PC-3 (cell line): ENCODE measurements around the gene AIPL1. TPM values are rescaled to one million over a fixed set of nuclear protein-coding genes. Genes with fewer than 3 reads are reported as not detected.

ENCODE experiments used
- ATAC-seq: fragments of 200-7000 bp; cut with Tn5 transposase; 2 replicates; pipeline ENCODE4 v1.9.1; 2020; ENCODE audit warnings: mild to moderate bottlenecking, moderate library complexity
- BruUV-seq: library from RNA; stranded (reverse); fragments of 400-500 nt; replicated peaks from 2 replicates; lab custom pipeline; 2021; lab: Mats Ljungman, UMichigan
- CTCF ChIA-PET: fragments of 300-600 bp; sonication (Branson Sonifier 250); formaldehyde crosslinking; loops from one replicate; lab custom pipeline; 2022; ENCODE audit warnings: antibody characterized with exemption; lab: Charles Lee
- POLR2A ChIA-PET: fragments of 300-600 bp; sonication (Branson Sonifier 250); formaldehyde crosslinking; loops from one replicate; lab custom pipeline; 2022; ENCODE audit warnings: antibody characterized with exemption; ENCODE audit not compliant: unreplicated experiment; lab: Charles Lee
- DNase-seq: peaks from one replicate; pipeline ENCODE4 v3.0.0-alpha.2; 2015
- H2AFZ ChIP-seq: fragments of 300-600 bp; sonication (generic); 2 replicates; pipeline ENCODE4 v1.6.0; 2016; ENCODE audit warnings: antibody characterized with exemption, low read length
- H3F3A ChIP-seq: fragments of 300-600 bp; sonication (generic); one replicate; pipeline ENCODE4 v1.6.0; 2017; ENCODE audit warnings: antibody characterized with exemption, low read length, control low read depth, mild to moderate bottlenecking; ENCODE audit not compliant: unreplicated experiment
- H3K27ac ChIP-seq: fragments of 300-600 bp; sonication (generic); 2 replicates; pipeline ENCODE4 v1.5.1; 2016; ENCODE audit warnings: mild to moderate bottlenecking, low read length
- H3K27me3 ChIP-seq: fragments of 300-600 bp; sonication (generic); 2 replicates; pipeline ENCODE4 v1.6.1; 2016; ENCODE audit warnings: low read length, mixed read lengths
- H3K36me3 ChIP-seq: fragments of 300-600 bp; sonication (generic); 2 replicates; pipeline ENCODE4 v1.6.1; 2016; ENCODE audit warnings: low read depth, mixed run types, low read length, mixed read lengths
- H3K4me1 ChIP-seq: fragments of 300-600 bp; sonication (generic); 2 replicates; pipeline ENCODE4 v1.5.1; 2016; ENCODE audit warnings: low read length; ENCODE audit not compliant: insufficient read depth
- H3K4me2 ChIP-seq: fragments of 300-600 bp; sonication (generic); 2 replicates; pipeline ENCODE4 v1.6.0; 2016; ENCODE audit warnings: low read length
- H3K4me3 ChIP-seq: fragments of 300-600 bp; sonication (generic); 2 replicates; pipeline ENCODE4 v1.5.1; 2016; ENCODE audit warnings: mild to moderate bottlenecking, low read length, mixed read lengths
- H3K79me2 ChIP-seq: fragments of 300-600 bp; sonication (generic); 2 replicates; pipeline ENCODE4 v1.6.1; 2017; ENCODE audit warnings: low read length, mixed read lengths
- H3K9ac ChIP-seq: fragments of 300-600 bp; sonication (generic); 2 replicates; pipeline ENCODE4 v1.6.0; 2016; ENCODE audit warnings: mild to moderate bottlenecking, low read length
- H3K9me2 ChIP-seq: fragments of 300-600 bp; sonication (generic); replicated peaks from 2 replicates; pipeline ENCODE4 v1.6.1; 2016; ENCODE audit warnings: mixed run types, low read length, mixed read lengths
- H3K9me3 ChIP-seq: fragments of 300-600 bp; sonication (generic); 2 replicates; pipeline ENCODE4 v1.6.1; 2016; ENCODE audit warnings: low read length, mixed read lengths
- H4K20me1 ChIP-seq: fragments of 300-600 bp; sonication (generic); 2 replicates; pipeline ENCODE4 v1.6.1; 2016; ENCODE audit warnings: low read length, mixed read lengths
- EZH2 ChIP-seq: fragments of 300-600 bp; sonication (generic); IDR thresholded peaks from one replicate; pipeline ENCODE4 v1.6.1; 2017; ENCODE audit warnings: antibody characterized with exemption, mild to moderate bottlenecking, low read length; ENCODE audit not compliant: unreplicated experiment
- EZH2phosphoT487 ChIP-seq: fragments of 300-600 bp; sonication (generic); IDR thresholded peaks from 2 replicates; pipeline ENCODE4 v1.6.1; 2018; ENCODE audit warnings: mild to moderate bottlenecking, antibody characterized with exemption, low read length, borderline replicate concordance
- intact Hi-C: fragments of 100-400 bp; cut with micrococcal nuclease; formaldehyde crosslinking; loops from 2 replicates; pipeline ENCODE4 v1.9.0; 2023
- total RNA-seq: library from RNA; depleted of rRNA; stranded (reverse); fragments of >200 nt; gene quantifications from 2 replicates; pipeline ENCODE4 v1.2.3, GENCODE V29; 2014
- TF ChIP-seq, protein P1 (sequence below): fragments of 300-600 bp; sonication (generic); conservative IDR thresholded peaks from 2 replicates; pipeline ENCODE4 v1.5.1; 2017; ENCODE audit warnings: antibody characterized with exemption, low read depth, mild to moderate bottlenecking, low read length

Gene AIPL1
- total RNA-seq, 1 experiment from 2014 or later: not detected

DNA sequence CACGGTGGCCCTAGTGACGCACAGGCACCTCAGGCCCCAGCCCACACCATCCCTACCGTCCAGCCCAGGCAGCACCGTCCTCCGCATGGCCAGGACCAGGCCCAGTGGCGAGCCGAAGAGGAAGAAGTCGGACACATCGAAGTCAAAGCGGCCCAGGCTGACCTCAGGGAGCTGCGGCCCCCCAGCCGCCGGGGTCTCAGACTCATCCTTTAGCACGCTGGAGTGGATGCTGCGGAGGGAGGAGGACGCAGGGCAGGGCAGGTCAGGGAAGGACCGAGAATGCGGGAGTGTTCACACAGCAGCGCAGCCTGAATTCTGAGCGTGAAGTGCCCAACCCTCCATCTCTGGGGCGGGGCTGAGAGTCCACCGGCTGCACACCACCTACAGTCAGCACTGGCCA lies 39.5 kb upstream of the AIPL1 start:
- DNase-seq (no peak), ATAC-seq (no peak)
- no peak overlapping the region for H2AFZ ChIP-seq
- H3K4me2 ChIP-seq: no peak overlapping the region
- TF ChIP-seq, protein P1, sequence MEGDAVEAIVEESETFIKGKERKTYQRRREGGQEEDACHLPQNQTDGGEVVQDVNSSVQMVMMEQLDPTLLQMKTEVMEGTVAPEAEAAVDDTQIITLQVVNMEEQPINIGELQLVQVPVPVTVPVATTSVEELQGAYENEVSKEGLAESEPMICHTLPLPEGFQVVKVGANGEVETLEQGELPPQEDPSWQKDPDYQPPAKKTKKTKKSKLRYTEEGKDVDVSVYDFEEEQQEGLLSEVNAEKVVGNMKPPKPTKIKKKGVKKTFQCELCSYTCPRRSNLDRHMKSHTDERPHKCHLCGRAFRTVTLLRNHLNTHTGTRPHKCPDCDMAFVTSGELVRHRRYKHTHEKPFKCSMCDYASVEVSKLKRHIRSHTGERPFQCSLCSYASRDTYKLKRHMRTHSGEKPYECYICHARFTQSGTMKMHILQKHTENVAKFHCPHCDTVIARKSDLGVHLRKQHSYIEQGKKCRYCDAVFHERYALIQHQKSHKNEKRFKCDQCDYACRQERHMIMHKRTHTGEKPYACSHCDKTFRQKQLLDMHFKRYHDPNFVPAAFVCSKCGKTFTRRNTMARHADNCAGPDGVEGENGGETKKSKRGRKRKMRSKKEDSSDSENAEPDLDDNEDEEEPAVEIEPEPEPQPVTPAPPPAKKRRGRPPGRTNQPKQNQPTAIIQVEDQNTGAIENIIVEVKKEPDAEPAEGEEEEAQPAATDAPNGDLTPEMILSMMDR: no peak
- TF ChIP-seq EZH2phosphoT487: no peak
- TF ChIP-seq EZH2: no peak
- no TSS peak for BruUV-seq
- no peaks in the 10 kb centered on the region for H3K27me3 ChIP-seq
- ChIA-PET CTCF (no interaction called here), POLR2A (no interaction called here)
- H3K79me2 ChIP-seq: no peaks in the 10 kb centered on the region
- no peaks in the 10 kb centered on the region for H3K9me2 ChIP-seq
- no peak overlapping the region for H3K9ac ChIP-seq
- no peaks in the 10 kb centered on the region for H3F3A ChIP-seq
- H3K9me3 ChIP-seq: no peaks in the 10 kb centered on the region
- no peaks in the 10 kb centered on the region for H3K36me3 ChIP-seq
- no peaks in the 10 kb centered on the region for H4K20me1 ChIP-seq
- no peak overlapping the region for H3K4me3 ChIP-seq
- peaks cover 15% of the 10 kb centered on the region for H3K4me1 ChIP-seq
- no peak overlapping the region for H3K27ac ChIP-seq
- intact Hi-C loops: loop anchor here (5.0 kb wide), 1 partner anchor 173 kb away; no protein-coding TSS in a partner anchor

DNA sequence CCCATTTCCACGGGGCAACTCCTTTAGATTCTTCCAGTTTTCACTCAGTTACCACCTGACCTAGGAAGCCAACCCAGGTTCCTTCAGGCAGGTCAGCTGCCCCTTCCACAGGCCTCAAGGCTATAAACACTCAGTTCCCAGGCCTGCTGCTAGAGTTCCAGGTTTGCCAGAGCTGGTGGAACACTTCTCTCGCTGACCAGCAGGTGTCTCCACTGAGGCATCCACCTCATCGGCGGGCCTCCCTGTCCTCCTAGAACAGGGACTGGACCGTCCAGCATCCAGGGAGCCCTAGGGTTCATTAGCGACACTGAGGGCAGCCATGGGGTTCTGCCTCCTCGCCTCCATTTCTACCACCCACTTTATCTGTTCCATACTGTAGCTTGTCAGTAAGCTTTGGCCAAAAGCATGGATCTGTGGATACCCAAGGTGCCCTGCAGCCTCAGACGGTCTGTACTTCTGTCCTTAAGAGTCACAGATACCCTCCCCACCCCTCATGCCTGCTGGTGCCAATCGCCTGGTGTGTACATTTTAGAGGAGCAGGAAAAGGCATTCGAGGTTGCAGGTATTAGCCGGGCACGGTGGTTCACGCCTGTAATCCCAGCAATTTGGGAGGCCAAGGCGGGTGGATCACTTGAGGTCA lies 38.3 kb upstream of the AIPL1 start:
- Histone ChIP-seq H3F3A (no peaks in the 10 kb centered on the region), H3K9ac (no peak overlapping the region), H4K20me1 (no peaks in the 10 kb centered on the region), H3K79me2 (no peaks in the 10 kb centered on the region), H2AFZ (no peak overlapping the region), H3K36me3 (no peaks in the 10 kb centered on the region), H3K4me1 (peaks cover 15% of the 10 kb centered on the region), H3K4me3 (no peak overlapping the region), H3K9me2 (no peaks in the 10 kb centered on the region), H3K27ac (no peak overlapping the region), H3K4me2 (no peak overlapping the region), H3K27me3 (no peaks in the 10 kb centered on the region), H3K9me3 (no peaks in the 10 kb centered on the region)
- peak; percentile 76 for DNase-seq
- ATAC-seq: peak; percentile 85
- no TSS peak for BruUV-seq
- ChIA-PET CTCF (interaction anchor here (0.6 to 1.1 kb wide), 4 partner anchors 37 to 175 kb away, joined by 3 to 4 read pairs (median 3); no protein-coding TSS in a partner anchor), POLR2A (no interaction called here)
- intact Hi-C loops: loop anchor here (2.0 to 5.0 kb wide), 2 partner anchors 82 to 174 kb away; no protein-coding TSS in a partner anchor
- TF ChIP-seq EZH2 (no peak), EZH2phosphoT487 (no peak)
- TF ChIP-seq, protein P1: peak; percentile 84

DNA sequence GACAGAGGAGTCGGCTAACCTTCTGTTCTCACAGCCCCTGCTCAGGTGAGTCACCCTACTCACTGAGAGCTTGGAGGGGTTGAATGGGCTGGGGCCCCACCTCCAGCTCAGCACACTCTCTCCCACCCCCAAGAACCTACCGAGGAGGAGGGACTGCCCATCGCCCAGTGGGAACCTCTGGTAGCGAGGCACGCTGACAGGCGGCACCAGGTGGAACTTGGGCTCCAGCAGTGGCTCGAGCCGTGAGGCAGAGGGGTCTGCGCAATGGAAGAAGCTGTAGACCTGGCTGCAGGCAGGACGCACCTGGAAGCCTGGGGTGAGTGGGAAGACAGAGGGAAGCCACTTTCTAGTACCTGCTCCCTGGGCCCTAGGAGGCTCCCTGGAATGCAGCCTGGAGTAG lies 37.6 kb upstream of the AIPL1 start:
- H3F3A ChIP-seq: no peaks in the 10 kb centered on the region
- intact Hi-C loops: loop anchor here (2.0 to 5.0 kb wide), 2 partner anchors 82 to 175 kb away; no protein-coding TSS in a partner anchor
- no peak overlapping the region for H3K9ac ChIP-seq
- POLR2A ChIA-PET: no interaction called here
- peaks cover 15% of the 10 kb centered on the region for H3K4me1 ChIP-seq
- H3K4me3 ChIP-seq: no peak overlapping the region
- H3K27ac ChIP-seq: no peak overlapping the region
- H3K9me3 ChIP-seq: no peaks in the 10 kb centered on the region
- CTCF ChIA-PET: interaction anchor here (0.6 to 1.1 kb wide), 4 partner anchors 37 to 176 kb away, joined by 3 to 4 read pairs (median 3); no protein-coding TSS in a partner anchor
- no peak for ATAC-seq
- no peak overlapping the region for H2AFZ ChIP-seq
- BruUV-seq: no TSS peak
- H3K4me2 ChIP-seq: no peak overlapping the region
- H3K79me2 ChIP-seq: no peaks in the 10 kb centered on the region
- no peaks in the 10 kb centered on the region for H3K9me2 ChIP-seq
- no peaks in the 10 kb centered on the region for H3K27me3 ChIP-seq
- no peaks in the 10 kb centered on the region for H3K36me3 ChIP-seq
- H4K20me1 ChIP-seq: no peaks in the 10 kb centered on the region
- no peak for DNase-seq
- TF ChIP-seq EZH2phosphoT487 (no peak), EZH2 (no peak)
- TF ChIP-seq, protein P1: no peak
